ENCODE results near the gene RIMBP3B. TPM values are rescaled to one million over a fixed set of nuclear protein-coding genes. Genes with fewer than 3 reads are reported as not detected.
"Not testable (repeated sequence)": the region's sequence is repeated elsewhere in the genome, so short reads cannot be mapped to it uniquely, and the experiment has no call there.

The RIMBP3B gene
- total and polyA plus RNA-seq, 5 donors: 0.06 to 0.14 (median 0.08) TPM; not detected in 2

- DNase-seq; H3K27me3 ChIP-seq (ENCODE audit: control insufficient read depth, insufficient read depth); H3K27ac ChIP-seq (ENCODE audit: low read length); intact Hi-C loops (cut with DNase I); ATAC-seq; H3K4me1 ChIP-seq (ENCODE audit: control insufficient read depth, insufficient read depth, low read length); H3K4me3 ChIP-seq (ENCODE audit: low read length); H3K9me3 ChIP-seq (ENCODE audit: control insufficient read depth, low read length): not testable (repeated sequence)
- no CpG with 5 or more reads among the region's 4 CpGs for WGBS
Measured at GRCh38 chr22:21375880-21376279, 7.7 kb upstream of the RIMBP3B start.

GRCh38 chr22:21384468-21385357, 1.2 kb downstream of the RIMBP3B start:
- H3K27ac ChIP-seq (ENCODE audit: low read length); H3K9me3 ChIP-seq (ENCODE audit: control insufficient read depth, low read length); intact Hi-C loops (cut with DNase I); DNase-seq; H3K4me3 ChIP-seq (ENCODE audit: low read length); H3K4me1 ChIP-seq (ENCODE audit: control insufficient read depth, insufficient read depth, low read length); H3K27me3 ChIP-seq (ENCODE audit: control insufficient read depth, insufficient read depth): not testable (repeated sequence)
- ATAC-seq: peak; percentile 60 to 68
- no CpG with 5 or more reads among the region's 79 CpGs for WGBS

GRCh38 chr22:21389480-21389879, 5.9 kb downstream of the RIMBP3B start:
- no CpG with 5 or more reads among the region's 7 CpGs for WGBS
- peak; percentile 73 to 77 for ATAC-seq

GRCh38 chr22:21390013-21390412, 6.5 kb downstream of the RIMBP3B start:
- intact Hi-C loops (cut with DNase I); H3K27me3 ChIP-seq (ENCODE audit: control insufficient read depth, insufficient read depth); H3K9me3 ChIP-seq (ENCODE audit: control insufficient read depth, low read length); DNase-seq; ATAC-seq; H3K4me3 ChIP-seq (ENCODE audit: low read length); H3K4me1 ChIP-seq (ENCODE audit: control insufficient read depth, insufficient read depth, low read length); H3K27ac ChIP-seq (ENCODE audit: low read length): not testable (repeated sequence)
- WGBS: no CpG with 5 or more reads among the region's 9 CpGs

More at GRCh38 chr22:21389480-21389879, 5.9 kb downstream of the RIMBP3B start:
- H3K9me3 ChIP-seq (ENCODE audit: control insufficient read depth, low read length); H3K4me1 ChIP-seq (ENCODE audit: control insufficient read depth, insufficient read depth, low read length); DNase-seq; H3K4me3 ChIP-seq (ENCODE audit: low read length); H3K27me3 ChIP-seq (ENCODE audit: control insufficient read depth, insufficient read depth); H3K27ac ChIP-seq (ENCODE audit: low read length); intact Hi-C loops (cut with DNase I): not testable (repeated sequence)

GRCh38 chr22:21394613-21395012, 11.1 kb downstream of the RIMBP3B start:
- ATAC-seq; intact Hi-C loops (cut with DNase I): not testable (repeated sequence)
- no CpG with 5 or more reads among the region's 7 CpGs for WGBS

GRCh38 chr22:21401197-21401969, 17.8 kb downstream of the RIMBP3B start:
- no CpG with 5 or more reads among the region's 21 CpGs for WGBS
- H3K27me3 ChIP-seq (ENCODE audit: control insufficient read depth, insufficient read depth); H3K27ac ChIP-seq (ENCODE audit: low read length); intact Hi-C loops (cut with DNase I); H3K4me1 ChIP-seq (ENCODE audit: control insufficient read depth, insufficient read depth, low read length); H3K9me3 ChIP-seq (ENCODE audit: control insufficient read depth, low read length); ATAC-seq; DNase-seq; H3K4me3 ChIP-seq (ENCODE audit: low read length): not testable (repeated sequence)

More at GRCh38 chr22:21394613-21395012, 11.1 kb downstream of the RIMBP3B start:
- not testable (repeated sequence) for H3K4me1 ChIP-seq (ENCODE audit: control insufficient read depth, insufficient read depth, low read length); DNase-seq; H3K9me3 ChIP-seq (ENCODE audit: control insufficient read depth, low read length); H3K4me3 ChIP-seq (ENCODE audit: low read length); H3K27me3 ChIP-seq (ENCODE audit: control insufficient read depth, insufficient read depth); H3K27ac ChIP-seq (ENCODE audit: low read length)

GRCh38 chr22:21402763-21403314, 19.3 kb downstream of the RIMBP3B start:
- intact Hi-C loops (cut with DNase I); ATAC-seq; H3K4me1 ChIP-seq (ENCODE audit: control insufficient read depth, insufficient read depth, low read length); H3K27ac ChIP-seq (ENCODE audit: low read length); DNase-seq; H3K4me3 ChIP-seq (ENCODE audit: low read length); H3K9me3 ChIP-seq (ENCODE audit: control insufficient read depth, low read length); H3K27me3 ChIP-seq (ENCODE audit: control insufficient read depth, insufficient read depth): not testable (repeated sequence)
- 81% methylated on average over 1 of the region's 5 CpGs for WGBS

GRCh38 chr22:21407139-21407538, 23.6 kb downstream of the RIMBP3B start:
- H3K4me1 ChIP-seq (ENCODE audit: control insufficient read depth, insufficient read depth, low read length); H3K9me3 ChIP-seq (ENCODE audit: control insufficient read depth, low read length); DNase-seq; H3K27ac ChIP-seq (ENCODE audit: low read length); H3K4me3 ChIP-seq (ENCODE audit: low read length); ATAC-seq; intact Hi-C loops (cut with DNase I); H3K27me3 ChIP-seq (ENCODE audit: control insufficient read depth, insufficient read depth): not testable (repeated sequence)
- 100% methylated on average over 1 of the region's 1 CpG for WGBS

GRCh38 chr22:21407792-21408191, 24.2 kb downstream of the RIMBP3B start:
- DNase-seq: not testable (repeated sequence)

GRCh38 chr22:21416375-21416774, 32.8 kb downstream of the RIMBP3B start:
- H3K4me3 ChIP-seq (ENCODE audit: low read length); H3K27me3 ChIP-seq (ENCODE audit: control insufficient read depth, insufficient read depth); H3K27ac ChIP-seq (ENCODE audit: low read length); intact Hi-C loops (cut with DNase I); H3K4me1 ChIP-seq (ENCODE audit: control insufficient read depth, insufficient read depth, low read length); H3K9me3 ChIP-seq (ENCODE audit: control insufficient read depth, low read length): not testable (repeated sequence)
- DNase-seq: peak in 1 of 3 donors; percentile 3
- WGBS: 27% methylated on average over 6 of the region's 25 CpGs
- ATAC-seq: peak; percentile 7 to 37

More at GRCh38 chr22:21407792-21408191, 24.2 kb downstream of the RIMBP3B start:
- H3K9me3 ChIP-seq (ENCODE audit: control insufficient read depth, low read length); H3K27ac ChIP-seq (ENCODE audit: low read length); H3K4me3 ChIP-seq (ENCODE audit: low read length); H3K27me3 ChIP-seq (ENCODE audit: control insufficient read depth, insufficient read depth); ATAC-seq; intact Hi-C loops (cut with DNase I); H3K4me1 ChIP-seq (ENCODE audit: control insufficient read depth, insufficient read depth, low read length): not testable (repeated sequence)
- WGBS: 60% methylated on average over 1 of the region's 4 CpGs
